Measurements from ENCODE around the gene AZU1. TPM values are rescaled to one million over a fixed set of nuclear protein-coding genes. Genes with fewer than 3 reads are reported as not detected.

Gene AZU1
- polyA plus RNA-seq, 3 donors = 2.7 to 5.7 (median 4.3) TPM

DNA sequence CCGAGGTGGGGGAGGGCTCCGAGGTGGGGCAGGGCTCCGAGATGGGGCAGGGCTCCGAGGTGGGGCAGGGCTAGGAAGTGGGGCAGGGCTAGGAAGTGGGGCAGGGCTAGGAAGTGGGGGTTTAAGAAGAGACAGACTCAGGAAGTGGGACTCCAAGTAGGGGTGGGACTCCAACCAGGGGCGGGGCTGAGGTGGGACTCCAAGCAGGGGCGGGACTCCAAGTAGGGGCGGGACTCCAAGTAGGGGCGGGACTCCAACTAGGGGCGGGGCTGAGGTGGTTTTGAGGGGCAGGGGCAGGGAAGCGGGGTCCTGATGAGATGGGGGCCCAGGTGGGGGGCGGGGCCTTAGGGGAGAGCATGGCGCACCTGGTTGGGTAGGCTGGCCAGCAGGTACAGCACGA, 45.4 kb downstream of the AZU1 start:
- H3K36me3 ChIP-seq (replicated peaks in 1 of 2; ENCODE audit: control insufficient read depth in 1 of 2, insufficient read depth in 2 of 2, low read length in 2 of 2) = peaks cover 12 to 29% of the 10 kb centered on the region in 2 donors
- peak overlapping the region; percentile 63 for H3K4me2 ChIP-seq (replicated peaks; ENCODE audit: extremely low read depth, low read length, poor library complexity, severe bottlenecking)
- Mint-ChIP-seq H3K4me3 (peak overlapping the region; percentile 31 to 46), H3K36me3 (peaks cover 31 to 63% of the 10 kb centered on the region in 2 donors), H3K27me3 (ENCODE audit: low read depth in 3 of 3) (peaks cover 0 to 3% (median 2%) of the 10 kb centered on the region in 3 donors), H3K27ac (peak overlapping the region in 3 of 7 donors; percentile 51 to 80 (median 80)), H3K4me1 (peaks cover 5% of the 10 kb centered on the region), H3K9me3 (no peaks in the 10 kb centered on the region)
- DNase-seq = peak in 2 of 3 donors; percentile 41 to 47
- H3K79me2 ChIP-seq (ENCODE audit: insufficient read depth, low read length) = no peaks in the 10 kb centered on the region
- H3K4me3 ChIP-seq (replicated peaks in 1 of 3; ENCODE audit: low read depth in 2 of 3, low read length in 3 of 3) = peak overlapping the region in 1 of 3 experiments; percentile 49
- no peak overlapping the region for H3K9ac ChIP-seq (ENCODE audit: insufficient read depth, low read length, poor library complexity, severe bottlenecking)
- no peaks in the 10 kb centered on the region for H3K27me3 ChIP-seq (ENCODE audit: control insufficient read depth in 2 of 2, insufficient read depth in 2 of 2, low read length in 2 of 2)
- H2AFZ ChIP-seq (ENCODE audit: insufficient read depth, low read depth, low read length, poor library complexity, severe bottlenecking) = no peak overlapping the region
- peaks cover 8 to 10% of the 10 kb centered on the region in 2 donors for H3K4me1 ChIP-seq (ENCODE audit: control insufficient read depth in 1 of 2, insufficient read depth in 2 of 2, low read length in 2 of 2)
- H4K20me1 ChIP-seq (ENCODE audit: insufficient read depth, low read length) = peaks cover 26% of the 10 kb centered on the region
- no peak overlapping the region for H3K27ac ChIP-seq (ENCODE audit: low read depth in 1 of 2, low read length in 2 of 2)
- 67% methylated on average over 7 of the region's 13 CpGs for WGBS (ENCODE audit: insufficient coverage)
- no peaks in the 10 kb centered on the region for H3K9me3 ChIP-seq (replicated peaks in 1 of 2; ENCODE audit: control insufficient read depth in 1 of 2, insufficient read depth in 1 of 2, low read length in 2 of 2)
- intact Hi-C loops (cut with micrococcal nuclease) = no loop called here
- TF ChIP-seq CTCF (IDR thresholded peaks at IDR 0.05) = no peak

GRCh38 chr19:873561-874041, 46.0 kb downstream of the AZU1 start:
- Histone ChIP-seq H3K27me3 (ENCODE audit: control insufficient read depth in 2 of 2, insufficient read depth in 2 of 2, low read length in 2 of 2) (no peaks in the 10 kb centered on the region), H2AFZ (ENCODE audit: insufficient read depth, low read depth, low read length, poor library complexity, severe bottlenecking) (no peak overlapping the region), H3K9me3 (replicated peaks in 1 of 2; ENCODE audit: control insufficient read depth in 1 of 2, insufficient read depth in 1 of 2, low read length in 2 of 2) (no peaks in the 10 kb centered on the region), H4K20me1 (ENCODE audit: insufficient read depth, low read length) (peaks cover 21% of the 10 kb centered on the region), H3K4me3 (replicated peaks in 1 of 3; ENCODE audit: low read depth in 2 of 3, low read length in 3 of 3) (no peak overlapping the region), H3K4me1 (ENCODE audit: control insufficient read depth in 1 of 2, insufficient read depth in 2 of 2, low read length in 2 of 2) (peaks cover 8 to 10% of the 10 kb centered on the region in 2 donors), H3K79me2 (ENCODE audit: insufficient read depth, low read length) (no peaks in the 10 kb centered on the region), H3K4me2 (replicated peaks; ENCODE audit: extremely low read depth, low read length, poor library complexity, severe bottlenecking) (no peak overlapping the region), H3K27ac (ENCODE audit: low read depth in 1 of 2, low read length in 2 of 2) (no peak overlapping the region), H3K9ac (ENCODE audit: insufficient read depth, low read length, poor library complexity, severe bottlenecking) (no peak overlapping the region), H3K36me3 (replicated peaks in 1 of 2; ENCODE audit: control insufficient read depth in 1 of 2, insufficient read depth in 2 of 2, low read length in 2 of 2) (peaks cover 8 to 29% of the 10 kb centered on the region in 2 donors)
- peaks cover 29 to 63% of the 10 kb centered on the region in 2 donors for H3K36me3 Mint-ChIP-seq
- peaks cover 5% of the 10 kb centered on the region for H3K4me1 Mint-ChIP-seq
- 93% methylated on average over 22 of the region's 22 CpGs for WGBS (ENCODE audit: insufficient coverage)
- DNase-seq = no peak
- no peak for TF ChIP-seq CTCF (IDR thresholded peaks at IDR 0.05)
- peaks cover 0 to 3% (median 2%) of the 10 kb centered on the region in 3 donors for H3K27me3 Mint-ChIP-seq (ENCODE audit: low read depth in 3 of 3)
- no peak overlapping the region for H3K27ac Mint-ChIP-seq
- intact Hi-C loops (cut with micrococcal nuclease) = no loop called here
- H3K9me3 Mint-ChIP-seq = no peaks in the 10 kb centered on the region
- H3K4me3 Mint-ChIP-seq = no peak overlapping the region
